Panc1 (cell line): ENCODE measurements around the gene CREBL2.
"Not testable (repeated sequence)": the region's sequence is repeated elsewhere in the genome, so short reads cannot be mapped to it uniquely, and the experiment has no call there.

Experiments used
- SIN3A ChIP-seq: IDR thresholded peaks from 2 replicates; pipeline ENCODE4 v1.6.1; 2012; ENCODE audit warnings: low read depth, mild to moderate bottlenecking, low read length, moderate library complexity, borderline replicate concordance; ENCODE audit not compliant: insufficient read depth
- TF ChIP-seq, protein P1 (sequence below): fragments of 450-650 bp; IDR thresholded peaks from 2 replicates; pipeline ENCODE4 v1.5.1; 2017; ENCODE audit warnings: mild to moderate bottlenecking
- TF ChIP-seq, protein P2 (sequence below), 2 experiments: IDR thresholded peaks; 2 replicates each; pipeline ENCODE4 v1.6.1; 2011 to 2012; ENCODE audit warnings: low read depth in 2 of 2, control low read depth in 1 of 2, low read length in 1 of 2, mild to moderate bottlenecking in 1 of 2, moderate library complexity in 1 of 2; ENCODE audit not compliant: insufficient read depth in 1 of 2

DNA sequence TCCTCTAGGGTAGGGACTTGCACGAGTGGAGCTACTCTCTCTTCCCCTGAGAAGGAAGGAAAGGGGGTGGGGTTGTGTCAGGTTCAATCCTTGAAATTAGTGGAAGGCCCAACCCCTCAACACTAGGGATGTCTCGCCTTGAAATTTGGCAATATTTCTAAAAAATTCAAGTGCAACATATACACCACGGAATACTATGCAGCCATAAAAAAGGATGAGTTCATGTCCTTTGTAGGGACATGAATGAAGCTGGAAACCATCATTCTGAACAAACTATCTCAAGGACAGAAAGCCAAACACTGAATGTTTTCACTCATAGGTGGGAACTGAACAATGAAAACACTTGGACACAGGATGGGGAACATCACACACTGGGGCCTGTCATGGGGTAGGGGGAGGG is 15.1 kb upstream of the CREBL2 start:
- TF ChIP-seq, protein P1, sequence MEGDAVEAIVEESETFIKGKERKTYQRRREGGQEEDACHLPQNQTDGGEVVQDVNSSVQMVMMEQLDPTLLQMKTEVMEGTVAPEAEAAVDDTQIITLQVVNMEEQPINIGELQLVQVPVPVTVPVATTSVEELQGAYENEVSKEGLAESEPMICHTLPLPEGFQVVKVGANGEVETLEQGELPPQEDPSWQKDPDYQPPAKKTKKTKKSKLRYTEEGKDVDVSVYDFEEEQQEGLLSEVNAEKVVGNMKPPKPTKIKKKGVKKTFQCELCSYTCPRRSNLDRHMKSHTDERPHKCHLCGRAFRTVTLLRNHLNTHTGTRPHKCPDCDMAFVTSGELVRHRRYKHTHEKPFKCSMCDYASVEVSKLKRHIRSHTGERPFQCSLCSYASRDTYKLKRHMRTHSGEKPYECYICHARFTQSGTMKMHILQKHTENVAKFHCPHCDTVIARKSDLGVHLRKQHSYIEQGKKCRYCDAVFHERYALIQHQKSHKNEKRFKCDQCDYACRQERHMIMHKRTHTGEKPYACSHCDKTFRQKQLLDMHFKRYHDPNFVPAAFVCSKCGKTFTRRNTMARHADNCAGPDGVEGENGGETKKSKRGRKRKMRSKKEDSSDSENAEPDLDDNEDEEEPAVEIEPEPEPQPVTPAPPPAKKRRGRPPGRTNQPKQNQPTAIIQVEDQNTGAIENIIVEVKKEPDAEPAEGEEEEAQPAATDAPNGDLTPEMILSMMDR: not testable (repeated sequence)
- TF ChIP-seq, protein P2, sequence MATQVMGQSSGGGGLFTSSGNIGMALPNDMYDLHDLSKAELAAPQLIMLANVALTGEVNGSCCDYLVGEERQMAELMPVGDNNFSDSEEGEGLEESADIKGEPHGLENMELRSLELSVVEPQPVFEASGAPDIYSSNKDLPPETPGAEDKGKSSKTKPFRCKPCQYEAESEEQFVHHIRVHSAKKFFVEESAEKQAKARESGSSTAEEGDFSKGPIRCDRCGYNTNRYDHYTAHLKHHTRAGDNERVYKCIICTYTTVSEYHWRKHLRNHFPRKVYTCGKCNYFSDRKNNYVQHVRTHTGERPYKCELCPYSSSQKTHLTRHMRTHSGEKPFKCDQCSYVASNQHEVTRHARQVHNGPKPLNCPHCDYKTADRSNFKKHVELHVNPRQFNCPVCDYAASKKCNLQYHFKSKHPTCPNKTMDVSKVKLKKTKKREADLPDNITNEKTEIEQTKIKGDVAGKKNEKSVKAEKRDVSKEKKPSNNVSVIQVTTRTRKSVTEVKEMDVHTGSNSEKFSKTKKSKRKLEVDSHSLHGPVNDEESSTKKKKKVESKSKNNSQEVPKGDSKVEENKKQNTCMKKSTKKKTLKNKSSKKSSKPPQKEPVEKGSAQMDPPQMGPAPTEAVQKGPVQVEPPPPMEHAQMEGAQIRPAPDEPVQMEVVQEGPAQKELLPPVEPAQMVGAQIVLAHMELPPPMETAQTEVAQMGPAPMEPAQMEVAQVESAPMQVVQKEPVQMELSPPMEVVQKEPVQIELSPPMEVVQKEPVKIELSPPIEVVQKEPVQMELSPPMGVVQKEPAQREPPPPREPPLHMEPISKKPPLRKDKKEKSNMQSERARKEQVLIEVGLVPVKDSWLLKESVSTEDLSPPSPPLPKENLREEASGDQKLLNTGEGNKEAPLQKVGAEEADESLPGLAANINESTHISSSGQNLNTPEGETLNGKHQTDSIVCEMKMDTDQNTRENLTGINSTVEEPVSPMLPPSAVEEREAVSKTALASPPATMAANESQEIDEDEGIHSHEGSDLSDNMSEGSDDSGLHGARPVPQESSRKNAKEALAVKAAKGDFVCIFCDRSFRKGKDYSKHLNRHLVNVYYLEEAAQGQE (IDR thresholded peaks at IDR 0.05; ENCODE audit: insufficient read depth in 1 of 2, low read depth in 2 of 2, low read length in 1 of 2): not testable (repeated sequence)
- TF ChIP-seq SIN3A: not testable (repeated sequence)
